ENCODE results near the gene ERC2.

ERC2 gene

GRCh38 chr3:55538158-55538557 lies 930.1 kb downstream of the ERC2 start:
- FAIRE-seq = no peak

GRCh38 chr3:55537563-55537962 lies 930.7 kb downstream of the ERC2 start:
- FAIRE-seq = no peak

GRCh38 chr3:55537129-55537528 lies 931.1 kb downstream of the ERC2 start:
- no peak for FAIRE-seq

GRCh38 chr3:55534876-55535275 lies 933.4 kb downstream of the ERC2 start:
- FAIRE-seq = no peak

GRCh38 chr3:55532806-55533205 lies 935.5 kb downstream of the ERC2 start:
- FAIRE-seq = no peak

GRCh38 chr3:55531321-55531720 lies 936.9 kb downstream of the ERC2 start:
- no peak for FAIRE-seq

- FAIRE-seq = no peak
Observed at GRCh38 chr3:55527361-55527760, 940.9 kb downstream of the ERC2 start.

- no peak for FAIRE-seq
Observed at GRCh38 chr3:55526332-55527030, 941.8 kb downstream of the ERC2 start.

GRCh38 chr3:55525436-55525835 lies 942.8 kb downstream of the ERC2 start:
- no peak for FAIRE-seq

- FAIRE-seq = peak; percentile 46
Observed at GRCh38 chr3:55524565-55525244, 943.6 kb downstream of the ERC2 start.

GRCh38 chr3:55523471-55523870 lies 944.8 kb downstream of the ERC2 start:
- FAIRE-seq = no peak

GRCh38 chr3:55521738-55522421 lies 946.4 kb downstream of the ERC2 start:
- no peak for FAIRE-seq

- no peak for FAIRE-seq
Observed at GRCh38 chr3:55521064-55521737, 947.1 kb downstream of the ERC2 start.

GRCh38 chr3:55519019-55519418 lies 949.2 kb downstream of the ERC2 start:
- FAIRE-seq = no peak

- FAIRE-seq = peak; percentile 80
Observed at GRCh38 chr3:55518451-55518850, 949.8 kb downstream of the ERC2 start.

GRCh38 chr3:55516392-55517030 lies 951.8 kb downstream of the ERC2 start:
- no peak for FAIRE-seq

GRCh38 chr3:55515550-55516246 lies 952.6 kb downstream of the ERC2 start:
- FAIRE-seq = no peak

- no peak for FAIRE-seq
Observed at GRCh38 chr3:55514962-55515361, 953.3 kb downstream of the ERC2 start.

GRCh38 chr3:55512571-55513343 lies 955.5 kb downstream of the ERC2 start:
- FAIRE-seq = no peak

- FAIRE-seq = peak; percentile 88
Observed at GRCh38 chr3:55511895-55512570, 956.2 kb downstream of the ERC2 start.

- FAIRE-seq = no peak
Observed at GRCh38 chr3:55508335-55508734, 959.9 kb downstream of the ERC2 start.

Data from endometrium (tissue), 2 donors.